Loucy (cell line): ENCODE data around the gene DRC7.
A peak's percentile ranks its signal among the peaks of the same experiment; 100 is the strongest.

Source experiments
- H2AFZ ChIP-seq: fragments of 200-600 bp; sonication (generic); 2 replicates; pipeline ENCODE4 v1.6.0; 2016; ENCODE audit warnings: antibody characterized with exemption, mild to moderate bottlenecking, low read length, moderate library complexity
- H3F3A ChIP-seq: fragments of 200-600 bp; 2 replicates; pipeline ENCODE4 v1.6.0; 2016; ENCODE audit warnings: antibody characterized with exemption, low read depth, mild to moderate bottlenecking
- H3K27me3 ChIP-seq: fragments of 200-600 bp; sonication (generic); 2 replicates; pipeline ENCODE4 v1.6.1; 2014; ENCODE audit warnings: low read length, mild to moderate bottlenecking; ENCODE audit not compliant: insufficient read depth, poor library complexity, severe bottlenecking
- H3K36me3 ChIP-seq: fragments of 200-600 bp; sonication (generic); 2 replicates; pipeline ENCODE4 v1.6.1; 2016; ENCODE audit warnings: low read length; ENCODE audit not compliant: insufficient read depth
- H3K4me1 ChIP-seq: fragments of 200-600 bp; sonication (generic); 2 replicates; pipeline ENCODE4 v1.5.1; 2014; ENCODE audit warnings: low read length, mild to moderate bottlenecking; ENCODE audit not compliant: insufficient read depth, poor library complexity, severe bottlenecking
- H3K4me2 ChIP-seq: fragments of 200-600 bp; sonication (generic); 2 replicates; pipeline ENCODE4 v1.6.0; 2014; ENCODE audit warnings: antibody characterized with exemption, low read length, low read depth, mild to moderate bottlenecking; ENCODE audit not compliant: poor library complexity, severe bottlenecking
- H3K4me3 ChIP-seq: fragments of 200-600 bp; sonication (generic); 2 replicates; pipeline ENCODE4 v1.5.1; 2014; ENCODE audit warnings: low read length, mild to moderate bottlenecking, mixed read lengths; ENCODE audit not compliant: poor library complexity, severe bottlenecking
- H3K79me2 ChIP-seq: fragments of 200-600 bp; sonication (generic); 2 replicates; pipeline ENCODE4 v1.6.1; 2014; ENCODE audit warnings: low read length; ENCODE audit not compliant: insufficient read depth
- H3K9ac ChIP-seq: fragments of 200-600 bp; sonication (generic); 2 replicates; pipeline ENCODE4 v1.6.0; 2014; ENCODE audit warnings: mild to moderate bottlenecking, low read depth, low read length, moderate library complexity; ENCODE audit not compliant: poor library complexity, severe bottlenecking
- H3K9me2 ChIP-seq: fragments of 200-600 bp; sonication (generic); replicated peaks from 2 replicates; pipeline ENCODE4 v1.6.1; 2016; ENCODE audit warnings: low read depth, low read length, mixed read lengths
- H3K9me3 ChIP-seq: fragments of 200-600 bp; sonication (generic); 2 replicates; pipeline ENCODE4 v1.6.1; 2014; ENCODE audit warnings: mild to moderate bottlenecking, antibody characterized with exemption, low read length, low read depth; ENCODE audit not compliant: insufficient read depth
- H4K20me1 ChIP-seq: fragments of 200-600 bp; sonication (generic); 2 replicates; pipeline ENCODE4 v1.6.0; 2014; ENCODE audit warnings: antibody characterized with exemption, low read length, mild to moderate bottlenecking; ENCODE audit not compliant: insufficient read depth, poor library complexity, severe bottlenecking
- CTCF ChIP-seq: fragments of 200-600 bp; sonication (generic); conservative IDR thresholded peaks from 2 replicates; pipeline ENCODE4 v1.5.1; 2014; ENCODE audit warnings: mild to moderate bottlenecking, antibody characterized with exemption, low read length
- EZH2phosphoT487 ChIP-seq: fragments of 200-600 bp; IDR thresholded peaks from 2 replicates; pipeline ENCODE4 v1.6.1; 2018; ENCODE audit warnings: antibody characterized with exemption, mild to moderate bottlenecking, moderate library complexity, borderline replicate concordance

DRC7 gene

DNA sequence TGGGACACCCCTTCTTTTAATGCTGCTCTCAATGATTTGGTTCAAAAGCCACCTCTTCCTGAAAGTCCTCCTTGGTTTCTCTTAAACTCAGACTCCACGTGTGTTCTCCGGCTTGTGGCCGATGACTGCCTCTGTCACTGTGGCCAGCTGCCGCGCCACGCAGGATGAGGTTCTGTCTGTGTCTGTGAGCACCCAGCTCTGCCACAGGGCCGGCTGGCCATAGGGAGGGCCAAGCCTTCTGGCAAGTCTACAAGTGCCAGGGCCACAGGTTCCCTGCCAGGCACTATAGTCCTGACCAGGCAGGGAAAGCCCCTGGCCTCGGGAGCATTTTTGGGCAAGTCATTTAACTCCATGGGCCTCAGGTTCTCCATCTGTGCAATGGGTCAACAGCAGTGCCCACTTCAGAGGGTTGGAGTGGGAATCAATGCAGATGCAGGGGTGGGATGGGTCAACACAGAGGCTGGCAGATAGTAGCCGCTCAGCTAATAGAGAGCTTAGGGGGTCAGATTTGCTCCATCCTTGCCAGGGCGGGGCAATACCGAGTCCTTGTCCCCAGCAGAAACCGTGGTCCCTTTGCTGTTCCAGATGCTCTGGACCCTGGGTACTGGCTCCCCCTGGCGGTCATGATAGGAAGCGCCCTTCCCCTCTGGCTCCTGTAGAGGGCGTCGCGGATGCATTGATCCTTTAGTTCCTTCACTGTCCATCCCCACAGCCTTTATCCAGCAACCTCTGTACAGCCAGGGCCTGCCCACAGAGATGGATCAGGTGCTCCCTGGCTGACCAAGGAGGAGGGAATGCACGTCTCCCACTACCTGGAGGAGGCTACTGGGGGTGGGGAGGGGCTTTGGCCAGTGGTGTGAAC, 45.8 kb upstream of the DRC7 start:
- Histone ChIP-seq H3K4me1 (peaks cover 55% of the 10 kb centered on the region), H3K9me2 (no peaks in the 10 kb centered on the region), H3F3A (no peaks in the 10 kb centered on the region), H3K4me2 (no peak overlapping the region), H3K9ac (no peak overlapping the region), H3K9me3 (no peaks in the 10 kb centered on the region), H2AFZ (no peak overlapping the region), H3K36me3 (no peaks in the 10 kb centered on the region), H4K20me1 (no peaks in the 10 kb centered on the region), H3K79me2 (no peaks in the 10 kb centered on the region), H3K4me3 (no peak overlapping the region), H3K27me3 (no peaks in the 10 kb centered on the region)
- TF ChIP-seq CTCF, result peak; percentile 100
- no peak for TF ChIP-seq EZH2phosphoT487

GRCh38 chr16:57649443-57649751, 45.2 kb upstream of the DRC7 start:
- Histone ChIP-seq H3K9me2 (no peaks in the 10 kb centered on the region), H3K4me2 (no peak overlapping the region), H3K9me3 (no peaks in the 10 kb centered on the region), H3K27me3 (no peaks in the 10 kb centered on the region), H3K4me1 (peaks cover 50% of the 10 kb centered on the region), H3K36me3 (no peaks in the 10 kb centered on the region), H3K4me3 (no peak overlapping the region), H3K9ac (no peak overlapping the region), H4K20me1 (no peaks in the 10 kb centered on the region), H2AFZ (no peak overlapping the region), H3K79me2 (no peaks in the 10 kb centered on the region), H3F3A (no peaks in the 10 kb centered on the region)
- TF ChIP-seq CTCF (no peak), EZH2phosphoT487 (no peak)

DNA sequence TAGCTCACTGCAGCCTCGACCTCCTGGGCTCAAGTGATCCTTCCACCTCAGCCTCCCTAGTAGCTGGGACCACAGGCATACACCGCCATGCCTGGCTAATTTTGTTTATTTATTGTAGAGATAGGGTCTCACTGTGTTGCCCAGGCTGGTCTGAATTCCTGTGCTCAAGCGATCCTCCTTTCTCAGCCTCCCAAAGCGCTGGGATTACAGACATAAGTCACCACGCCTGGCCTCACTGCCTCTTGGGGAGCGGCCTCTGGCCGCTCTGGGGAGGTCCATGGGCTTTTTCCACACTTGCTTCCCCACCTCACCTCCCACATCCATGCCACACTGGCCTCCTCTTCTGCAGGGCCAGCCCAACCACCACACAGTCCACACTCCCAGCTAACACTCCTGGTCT, 44.8 kb upstream of the DRC7 start:
- Histone ChIP-seq H3K4me1 (peaks cover 45% of the 10 kb centered on the region), H3K36me3 (no peaks in the 10 kb centered on the region), H3K4me2 (no peak overlapping the region), H2AFZ (no peak overlapping the region), H3K27me3 (no peaks in the 10 kb centered on the region), H3K79me2 (no peaks in the 10 kb centered on the region), H3K9ac (no peak overlapping the region), H3F3A (no peaks in the 10 kb centered on the region), H4K20me1 (no peaks in the 10 kb centered on the region), H3K9me3 (no peaks in the 10 kb centered on the region), H3K9me2 (no peaks in the 10 kb centered on the region), H3K4me3 (no peak overlapping the region)
- TF ChIP-seq CTCF, result no peak
- TF ChIP-seq EZH2phosphoT487, result no peak
